Esophagus squamous epithelium (tissue), 4 donors: ENCODE measurements around the gene MED27.

ENCODE experiments used
- POLR2A ChIP-seq, 4 donors: fragments of 450-650 bp; IDR thresholded peaks; one replicate each; pipeline ENCODE4 v1.6.1; 2017; ENCODE audit warnings: antibody characterized with exemption in 4 of 4, mild to moderate bottlenecking in 4 of 4, moderate library complexity in 3 of 4
- TF ChIP-seq, protein P1 (sequence below), 6 experiments: fragments of 450-650 bp in 4 of 6; fragments of 200-600 bp in 2 of 6; sonication (generic) in 2 of 6; IDR thresholded peaks; one replicate each; pipeline ENCODE4 v1.5.1; 2016 to 2019; ENCODE audit warnings: antibody characterized with exemption in 6 of 6, mild to moderate bottlenecking in 4 of 6, moderate library complexity in 4 of 6

GRCh38 chr9:131818089-131818488 lies 261.6 kb downstream of the MED27 start:
- TF ChIP-seq, protein P1, sequence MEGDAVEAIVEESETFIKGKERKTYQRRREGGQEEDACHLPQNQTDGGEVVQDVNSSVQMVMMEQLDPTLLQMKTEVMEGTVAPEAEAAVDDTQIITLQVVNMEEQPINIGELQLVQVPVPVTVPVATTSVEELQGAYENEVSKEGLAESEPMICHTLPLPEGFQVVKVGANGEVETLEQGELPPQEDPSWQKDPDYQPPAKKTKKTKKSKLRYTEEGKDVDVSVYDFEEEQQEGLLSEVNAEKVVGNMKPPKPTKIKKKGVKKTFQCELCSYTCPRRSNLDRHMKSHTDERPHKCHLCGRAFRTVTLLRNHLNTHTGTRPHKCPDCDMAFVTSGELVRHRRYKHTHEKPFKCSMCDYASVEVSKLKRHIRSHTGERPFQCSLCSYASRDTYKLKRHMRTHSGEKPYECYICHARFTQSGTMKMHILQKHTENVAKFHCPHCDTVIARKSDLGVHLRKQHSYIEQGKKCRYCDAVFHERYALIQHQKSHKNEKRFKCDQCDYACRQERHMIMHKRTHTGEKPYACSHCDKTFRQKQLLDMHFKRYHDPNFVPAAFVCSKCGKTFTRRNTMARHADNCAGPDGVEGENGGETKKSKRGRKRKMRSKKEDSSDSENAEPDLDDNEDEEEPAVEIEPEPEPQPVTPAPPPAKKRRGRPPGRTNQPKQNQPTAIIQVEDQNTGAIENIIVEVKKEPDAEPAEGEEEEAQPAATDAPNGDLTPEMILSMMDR (IDR thresholded peaks at IDR 0.05), result no peak
- TF ChIP-seq POLR2A (IDR thresholded peaks at IDR 0.05), result no peak
